GM12892 (cell line): ENCODE data around the gene OR6M1.

Experiments
- DNase-seq: peaks from one replicate; pipeline ENCODE4 v3.0.0; 2011; ENCODE audit not compliant: insufficient read length
- FAIRE-seq: peaks from 2 replicates; lab custom pipeline; 2011; peaks lifted over from hg19 to GRCh38; lab: Jason Lieb, UNC
- POLR2A ChIP-seq: IDR thresholded peaks from 2 replicates; pipeline ENCODE4 v1.6.1; 2011; ENCODE audit warnings: low read depth, low read length, control low read depth
- POLR2AphosphoS5 ChIP-seq: IDR thresholded peaks from 2 replicates; pipeline ENCODE4 v1.6.1; 2011; ENCODE audit warnings: low read depth, low read length, control low read depth
- TAF1 ChIP-seq: IDR thresholded peaks from 2 replicates; pipeline ENCODE4 v1.6.1; 2011; ENCODE audit warnings: low read depth, mild to moderate bottlenecking, control low read depth, low read length, borderline replicate concordance

Gene OR6M1

DNA sequence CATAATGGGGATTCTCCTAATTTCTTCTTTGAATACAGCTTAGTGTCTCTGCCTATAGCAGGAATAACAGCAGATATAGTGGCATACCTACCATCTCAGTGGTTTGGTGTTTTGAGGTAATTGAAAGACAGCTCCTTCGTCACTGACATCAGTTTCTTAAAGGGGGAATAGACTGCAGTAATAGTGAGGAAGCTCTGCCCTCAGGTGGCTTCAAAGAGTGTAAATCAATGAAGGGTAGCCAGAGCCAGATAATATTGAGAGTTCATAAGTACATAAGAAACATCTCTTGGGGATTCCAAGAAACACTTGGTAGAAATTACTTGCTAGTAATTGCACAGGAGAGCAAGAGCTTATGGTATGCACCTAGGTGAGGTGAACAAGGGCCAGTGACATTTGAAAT is 4.4 kb downstream of the OR6M1 start:
- FAIRE-seq = peak; percentile 67
- no peak for DNase-seq
- no peak for TF ChIP-seq POLR2AphosphoS5
- no peak for TF ChIP-seq POLR2A
- no peak for TF ChIP-seq TAF1

- TF ChIP-seq TAF1 (no peak), POLR2A (no peak), POLR2AphosphoS5 (no peak)
- FAIRE-seq (no peak), DNase-seq (no peak)
Observed at GRCh38 chr11:123800036-123800435, 6.1 kb downstream of the OR6M1 start.

DNA sequence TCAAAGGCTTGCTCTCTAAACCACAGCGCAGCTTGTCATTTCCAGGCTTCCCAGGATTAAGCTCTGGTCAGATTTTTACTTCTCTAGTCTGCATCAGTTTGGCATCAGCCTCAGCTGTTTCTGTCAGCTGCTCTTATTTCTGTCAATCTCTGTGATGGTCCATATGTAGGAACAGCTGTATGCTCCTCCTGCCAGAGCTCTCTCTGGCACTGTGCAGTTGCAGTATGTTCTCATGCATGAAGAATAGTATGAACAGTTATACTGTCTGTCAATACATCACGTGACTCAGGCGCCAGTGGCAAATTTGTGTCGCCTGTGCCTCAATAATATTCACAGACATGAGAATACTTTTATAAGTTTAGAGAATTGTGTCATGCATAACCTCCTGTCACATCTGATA is 6.7 kb downstream of the OR6M1 start:
- no peak for TF ChIP-seq POLR2A
- TF ChIP-seq POLR2AphosphoS5 = no peak
- no peak for TF ChIP-seq TAF1
- FAIRE-seq = no peak

GRCh38 chr11:123798513-123799252 is 7.5 kb downstream of the OR6M1 start:
- DNase-seq = no peak
- peak; percentile 48 for FAIRE-seq
- no peak for TF ChIP-seq TAF1
- TF ChIP-seq POLR2A = no peak
- TF ChIP-seq POLR2AphosphoS5 = no peak

More for the DNA sequence above, 6.7 kb downstream of the OR6M1 start:
- no peak for DNase-seq

DNA sequence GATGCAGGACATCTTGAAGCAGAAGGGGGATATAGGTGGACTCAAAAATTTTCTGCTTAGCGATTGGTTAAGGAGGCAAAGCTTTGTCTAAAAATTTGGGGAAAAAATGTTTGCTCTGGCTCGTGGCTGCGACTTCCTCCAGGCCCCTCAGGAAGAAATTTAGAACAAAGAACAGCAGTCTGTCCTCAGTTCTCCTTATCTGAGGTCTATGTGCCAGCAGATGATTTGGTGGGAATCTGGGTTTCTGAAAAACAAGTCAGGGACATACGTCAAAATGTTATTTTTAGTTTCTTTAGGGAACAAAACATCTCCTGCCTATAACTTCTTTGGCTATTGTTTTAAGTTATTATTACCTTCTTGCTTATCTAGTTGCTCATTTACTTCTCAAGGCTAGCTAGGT is 8.1 kb downstream of the OR6M1 start:
- TF ChIP-seq TAF1 = no peak
- TF ChIP-seq POLR2A = no peak
- TF ChIP-seq POLR2AphosphoS5 = no peak
- DNase-seq = no peak
- FAIRE-seq = no peak

DNA sequence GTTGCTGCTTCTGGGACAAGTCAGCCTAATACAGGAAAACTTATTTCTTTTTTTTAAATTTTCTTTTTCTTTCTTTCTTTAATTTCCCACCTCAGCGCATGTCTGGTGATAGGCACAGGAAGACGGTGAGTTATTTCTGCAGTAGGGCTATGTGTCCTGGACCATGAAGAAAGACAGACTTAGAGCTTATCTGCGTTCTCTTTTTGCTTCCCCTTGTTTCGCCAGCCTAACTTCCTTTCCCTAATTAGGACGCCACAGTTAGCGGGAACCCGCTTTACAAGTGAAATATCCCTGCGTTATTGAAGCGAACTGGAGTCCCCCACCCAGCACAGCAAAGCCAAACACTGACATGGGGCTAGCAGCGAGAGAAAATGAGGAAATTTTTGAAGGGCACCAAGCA is 8.6 kb downstream of the OR6M1 start:
- DNase-seq (no peak), FAIRE-seq (no peak)
- TF ChIP-seq POLR2AphosphoS5 (no peak), POLR2A (no peak), TAF1 (no peak)

DNA sequence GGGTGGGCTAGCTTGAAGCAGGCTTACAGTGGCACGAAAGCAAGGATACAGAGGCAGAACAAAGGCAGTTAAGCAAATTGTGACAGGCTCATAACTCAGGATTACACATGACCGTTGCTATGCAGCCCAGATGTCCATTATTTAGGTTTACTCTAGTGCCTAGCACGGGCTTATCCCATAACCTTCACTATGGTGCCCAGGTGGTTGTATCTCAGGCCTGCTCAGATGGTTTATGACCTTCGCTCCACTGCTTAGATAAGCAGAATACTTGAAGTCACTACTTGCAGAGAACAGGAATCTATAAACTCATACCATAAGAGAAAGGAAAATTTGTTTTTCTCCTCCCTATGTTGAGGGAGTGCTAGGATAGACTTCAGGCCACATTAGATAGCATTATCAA is 9.0 kb downstream of the OR6M1 start:
- TF ChIP-seq POLR2A = no peak
- TF ChIP-seq TAF1 = no peak
- TF ChIP-seq POLR2AphosphoS5 = no peak
- FAIRE-seq = peak; percentile 38
- DNase-seq = no peak

- DNase-seq (no peak), FAIRE-seq (no peak)
- TF ChIP-seq POLR2A (no peak), POLR2AphosphoS5 (no peak), TAF1 (no peak)
Observed at GRCh38 chr11:123796226-123796625, 9.9 kb downstream of the OR6M1 start.

- FAIRE-seq (no peak), DNase-seq (no peak)
- TF ChIP-seq POLR2A (no peak), POLR2AphosphoS5 (no peak)
Observed at GRCh38 chr11:123783536-123783935, 22.6 kb downstream of the OR6M1 start.

DNA sequence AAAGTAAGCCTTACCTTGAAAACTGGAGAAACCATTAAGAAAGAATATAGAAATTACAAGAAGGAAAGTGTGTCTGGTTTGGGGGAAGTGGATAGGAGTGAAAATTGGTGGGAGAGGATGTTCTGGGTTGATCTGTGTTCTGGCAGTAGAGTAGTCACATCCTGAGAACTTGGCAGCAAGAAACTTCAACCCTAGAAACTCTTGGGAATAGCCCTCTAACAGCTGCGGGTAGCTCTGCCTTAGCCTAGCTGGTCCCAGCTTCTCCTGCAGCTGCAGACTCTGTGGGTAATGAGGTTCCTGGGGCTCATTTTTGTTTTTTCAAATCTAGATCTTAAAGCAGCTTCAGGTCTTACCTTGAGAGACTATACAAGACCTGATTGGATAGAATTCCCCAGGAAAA is 27.6 kb downstream of the OR6M1 start:
- no peak for TF ChIP-seq POLR2AphosphoS5
- TF ChIP-seq POLR2A = no peak
- TF ChIP-seq TAF1 = no peak
- no peak for DNase-seq
- FAIRE-seq = no peak

DNA sequence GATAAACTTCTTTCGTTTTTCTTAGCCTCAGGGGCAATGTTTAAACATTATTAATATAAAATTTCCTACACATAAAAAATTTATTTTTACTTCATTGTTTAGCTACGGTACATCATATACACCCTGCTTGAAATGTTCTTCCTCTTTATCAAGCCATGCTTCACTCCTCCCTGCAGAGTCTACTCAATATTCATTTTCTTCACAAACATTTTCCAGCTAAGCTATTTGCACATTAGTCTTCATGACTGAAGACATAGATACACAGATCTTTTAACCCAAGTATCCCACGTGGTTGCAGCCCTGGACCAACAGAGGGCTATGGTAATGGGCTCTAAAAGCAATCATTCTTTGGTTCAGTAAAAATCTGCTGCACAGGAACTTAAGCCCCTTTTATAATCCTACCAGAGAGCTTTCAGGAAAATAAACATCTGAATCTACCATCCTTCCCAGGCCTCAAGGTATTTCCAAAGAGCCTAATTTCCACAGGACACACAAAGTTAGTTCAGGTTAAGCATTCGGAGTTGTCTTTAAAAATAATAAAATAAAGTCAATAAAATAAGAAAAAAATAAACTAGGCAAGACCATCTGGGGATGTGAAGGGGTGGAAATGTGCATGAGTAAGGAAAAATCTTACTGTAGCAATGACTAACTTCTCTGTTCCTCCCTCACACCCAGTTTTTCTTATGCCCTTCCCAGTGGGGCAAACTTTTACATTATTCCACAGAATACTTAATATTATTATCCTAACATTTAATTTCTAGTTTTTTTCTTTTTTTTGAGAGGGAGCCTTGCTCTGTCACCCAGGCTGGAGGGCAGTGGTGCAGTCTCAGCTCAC is 30.2 kb downstream of the OR6M1 start:
- DNase-seq = no peak
- peak; percentile 40 for FAIRE-seq
- no peak for TF ChIP-seq POLR2AphosphoS5
- no peak for TF ChIP-seq TAF1
- TF ChIP-seq POLR2A = no peak
